Tibial nerve (tissue), 4 donors: Measurements from ENCODE around the gene CELF1.
"Not testable (repeated sequence)": the region's sequence is repeated elsewhere in the genome, so short reads cannot be mapped to it uniquely, and the experiment has no call there.

Experiments used
- EP300 ChIP-seq, 2 donors: sonication (generic); formaldehyde crosslinking; IDR thresholded peaks; one replicate each; pipeline ENCODE4 v1.6.1; 2017; ENCODE audit warnings: antibody characterized with exemption in 2 of 2, mild to moderate bottlenecking in 1 of 2
- POLR2A ChIP-seq, 2 donors: fragments of 450-650 bp; IDR thresholded peaks; one replicate each; pipeline ENCODE4 v1.6.1; 2017; ENCODE audit warnings: antibody characterized with exemption in 2 of 2, mild to moderate bottlenecking in 2 of 2, moderate library complexity in 2 of 2
- TF ChIP-seq, protein P1 (sequence below), 5 experiments: fragments of 200-600 bp in 3 of 5; fragments of 450-650 bp in 2 of 5; sonication (generic) in 3 of 5; IDR thresholded peaks; one replicate each; pipeline ENCODE4 v1.5.1; 2016 to 2019; ENCODE audit warnings: antibody characterized with exemption in 5 of 5, mild to moderate bottlenecking in 3 of 5, moderate library complexity in 2 of 5

DNA sequence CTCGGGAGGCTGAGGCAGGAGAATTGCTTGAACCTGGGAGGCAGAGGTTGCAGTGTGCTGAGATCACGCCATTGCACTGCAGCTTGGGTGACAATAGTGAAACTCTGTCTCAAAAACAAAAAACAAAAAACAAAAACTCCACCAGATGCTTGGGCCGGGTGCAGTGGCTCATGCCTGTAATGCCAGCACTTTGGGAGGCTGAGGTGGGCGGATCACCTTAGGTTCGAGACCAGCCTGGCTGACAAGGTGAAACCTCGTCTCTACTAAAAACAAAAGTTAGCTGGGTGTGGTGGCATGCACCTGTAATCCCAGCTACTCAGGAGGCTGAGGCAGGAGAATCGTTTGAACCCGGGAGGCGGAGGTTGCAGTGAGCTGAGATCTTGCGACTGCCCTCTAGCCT lies 11.4 kb upstream of the CELF1 start:
- TF ChIP-seq, protein P1, sequence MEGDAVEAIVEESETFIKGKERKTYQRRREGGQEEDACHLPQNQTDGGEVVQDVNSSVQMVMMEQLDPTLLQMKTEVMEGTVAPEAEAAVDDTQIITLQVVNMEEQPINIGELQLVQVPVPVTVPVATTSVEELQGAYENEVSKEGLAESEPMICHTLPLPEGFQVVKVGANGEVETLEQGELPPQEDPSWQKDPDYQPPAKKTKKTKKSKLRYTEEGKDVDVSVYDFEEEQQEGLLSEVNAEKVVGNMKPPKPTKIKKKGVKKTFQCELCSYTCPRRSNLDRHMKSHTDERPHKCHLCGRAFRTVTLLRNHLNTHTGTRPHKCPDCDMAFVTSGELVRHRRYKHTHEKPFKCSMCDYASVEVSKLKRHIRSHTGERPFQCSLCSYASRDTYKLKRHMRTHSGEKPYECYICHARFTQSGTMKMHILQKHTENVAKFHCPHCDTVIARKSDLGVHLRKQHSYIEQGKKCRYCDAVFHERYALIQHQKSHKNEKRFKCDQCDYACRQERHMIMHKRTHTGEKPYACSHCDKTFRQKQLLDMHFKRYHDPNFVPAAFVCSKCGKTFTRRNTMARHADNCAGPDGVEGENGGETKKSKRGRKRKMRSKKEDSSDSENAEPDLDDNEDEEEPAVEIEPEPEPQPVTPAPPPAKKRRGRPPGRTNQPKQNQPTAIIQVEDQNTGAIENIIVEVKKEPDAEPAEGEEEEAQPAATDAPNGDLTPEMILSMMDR (IDR thresholded peaks at IDR 0.05), result not testable (repeated sequence)
- TF ChIP-seq POLR2A, EP300 (IDR thresholded peaks at IDR 0.05): not testable (repeated sequence)
